DMS153 (cell line): ENCODE results near the gene ITGB5.
"Not testable (repeated sequence)": the region's sequence is repeated elsewhere in the genome, so short reads cannot be mapped to it uniquely, and the experiment has no call there.

Source experiments
- DNase-seq: peaks from one replicate; lab custom pipeline; 2025; lab: John Stamatoyannopoulos, UW

ITGB5 gene

GRCh38 chr3:124836448-124836847 is 50.7 kb downstream of the ITGB5 start:
- no peak for DNase-seq

DNA sequence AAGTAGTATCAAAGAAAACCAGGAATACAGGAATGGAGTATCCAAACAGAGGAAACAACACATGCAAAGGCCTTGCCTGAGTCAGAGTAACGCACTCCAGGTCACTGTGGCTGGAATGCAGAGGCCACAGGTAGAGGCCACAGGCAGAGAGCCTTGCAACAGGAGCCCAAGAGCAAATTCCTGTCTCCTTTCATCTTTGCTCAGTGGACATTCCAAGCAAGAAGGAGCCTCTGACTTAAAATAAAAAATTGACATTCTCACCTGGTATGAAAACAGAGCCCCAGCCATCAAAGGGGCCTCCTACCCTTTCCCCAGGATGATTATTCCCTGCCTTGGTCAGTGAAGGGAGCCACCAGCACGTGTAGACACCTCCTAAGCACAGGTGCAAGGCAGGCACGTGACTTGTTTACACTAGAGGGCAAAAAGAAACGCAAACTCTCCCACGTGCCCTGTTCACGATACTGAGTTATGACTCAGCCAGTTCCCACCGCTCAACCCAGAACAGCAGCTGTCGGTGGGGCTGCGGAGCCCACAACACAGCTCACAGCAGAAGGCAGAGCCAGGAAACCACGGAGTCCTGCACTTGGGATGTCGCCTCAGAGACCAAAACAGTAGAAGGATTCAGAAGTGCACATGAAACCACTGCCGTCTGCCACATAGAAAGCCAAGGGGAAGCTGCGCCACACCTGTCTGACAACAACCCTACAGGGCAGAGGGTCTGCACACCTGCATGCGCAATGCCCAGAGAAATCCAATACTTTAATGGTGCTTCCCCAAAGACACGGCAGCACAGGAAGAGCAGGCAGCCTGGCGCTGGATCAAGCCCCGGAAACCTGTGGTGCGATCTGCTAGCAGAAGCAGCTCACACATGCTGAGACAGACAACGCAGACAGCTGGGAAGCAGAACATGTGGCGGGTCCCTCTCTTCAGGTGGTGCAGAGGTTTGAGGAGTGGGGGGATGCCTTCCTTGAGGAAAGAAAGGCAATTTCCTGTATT is 52.1 kb downstream of the ITGB5 start:
- DNase-seq, result peak; percentile 79

DNA sequence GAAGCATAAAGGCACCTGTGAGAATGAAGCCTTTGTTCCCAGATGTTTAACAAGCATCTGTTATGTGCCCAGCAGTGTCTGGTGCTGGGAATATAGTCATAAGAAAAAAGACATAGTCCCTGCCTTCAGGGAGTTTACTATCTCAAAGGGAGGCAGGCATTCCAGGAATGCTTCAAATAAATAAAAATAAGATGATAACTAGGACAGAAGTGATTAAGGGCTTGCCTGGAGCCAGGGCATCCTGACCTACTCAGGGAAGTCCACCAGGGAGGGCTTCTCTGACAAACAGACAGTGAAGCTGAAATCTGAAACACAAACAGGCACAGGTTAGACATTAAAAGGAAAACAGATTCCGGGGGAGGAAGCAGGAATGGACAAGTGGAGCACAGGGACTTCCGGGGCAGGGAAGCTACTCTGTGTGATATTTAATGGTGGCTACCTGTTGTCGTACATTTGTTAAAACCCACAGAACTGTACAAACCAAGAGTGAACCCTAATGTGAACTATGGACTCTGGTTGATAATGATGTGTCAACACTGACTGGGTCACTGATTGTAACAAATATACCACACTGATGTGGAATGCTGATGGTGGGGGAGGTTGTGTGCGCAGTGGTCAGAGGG is 53.3 kb downstream of the ITGB5 start:
- DNase-seq, result no peak

DNA sequence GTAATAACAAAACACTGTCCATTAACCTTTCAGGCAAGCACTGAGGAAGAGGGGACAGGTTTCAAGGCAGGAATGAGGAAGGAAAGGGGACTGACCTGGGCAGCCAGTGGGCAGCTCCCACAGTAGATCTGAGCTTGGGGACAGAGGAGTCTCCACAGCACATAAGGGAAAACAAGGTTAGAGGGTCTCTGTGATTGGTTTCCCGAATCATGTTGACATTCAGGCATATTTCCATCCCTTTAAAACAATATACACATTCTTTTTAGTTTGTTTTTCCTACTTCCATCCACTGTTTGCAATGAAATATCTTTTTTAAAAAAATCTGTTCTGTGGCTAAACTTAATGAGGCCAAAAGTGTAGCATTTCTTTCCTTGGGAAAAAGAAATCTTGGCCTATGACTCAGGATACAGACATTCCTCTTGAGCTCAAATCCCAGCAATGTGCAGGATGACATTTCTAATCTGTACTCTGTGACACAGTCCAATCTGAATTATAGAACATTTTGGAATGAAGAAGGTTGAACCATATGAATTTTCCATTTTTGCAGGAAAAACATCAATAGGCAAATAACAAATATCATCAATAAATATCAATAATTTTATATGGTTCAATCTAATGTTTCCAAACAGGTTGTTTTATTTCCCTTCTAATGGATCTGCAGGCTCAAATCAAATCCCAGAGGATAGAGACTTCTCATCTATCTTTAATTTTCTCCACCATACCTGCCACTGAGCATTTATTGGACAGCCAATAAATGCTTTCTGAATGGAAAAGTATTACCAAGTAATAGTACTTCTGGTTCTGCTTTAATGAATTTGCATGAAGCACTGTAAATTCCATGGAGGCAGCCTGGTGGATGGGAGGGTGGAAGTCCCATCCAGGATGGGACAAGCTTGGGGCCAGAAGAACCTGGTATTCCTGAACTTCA is 54.1 kb downstream of the ITGB5 start:
- DNase-seq, result no peak

GRCh38 chr3:124831628-124832199 is 55.5 kb downstream of the ITGB5 start:
- no peak for DNase-seq

DNA sequence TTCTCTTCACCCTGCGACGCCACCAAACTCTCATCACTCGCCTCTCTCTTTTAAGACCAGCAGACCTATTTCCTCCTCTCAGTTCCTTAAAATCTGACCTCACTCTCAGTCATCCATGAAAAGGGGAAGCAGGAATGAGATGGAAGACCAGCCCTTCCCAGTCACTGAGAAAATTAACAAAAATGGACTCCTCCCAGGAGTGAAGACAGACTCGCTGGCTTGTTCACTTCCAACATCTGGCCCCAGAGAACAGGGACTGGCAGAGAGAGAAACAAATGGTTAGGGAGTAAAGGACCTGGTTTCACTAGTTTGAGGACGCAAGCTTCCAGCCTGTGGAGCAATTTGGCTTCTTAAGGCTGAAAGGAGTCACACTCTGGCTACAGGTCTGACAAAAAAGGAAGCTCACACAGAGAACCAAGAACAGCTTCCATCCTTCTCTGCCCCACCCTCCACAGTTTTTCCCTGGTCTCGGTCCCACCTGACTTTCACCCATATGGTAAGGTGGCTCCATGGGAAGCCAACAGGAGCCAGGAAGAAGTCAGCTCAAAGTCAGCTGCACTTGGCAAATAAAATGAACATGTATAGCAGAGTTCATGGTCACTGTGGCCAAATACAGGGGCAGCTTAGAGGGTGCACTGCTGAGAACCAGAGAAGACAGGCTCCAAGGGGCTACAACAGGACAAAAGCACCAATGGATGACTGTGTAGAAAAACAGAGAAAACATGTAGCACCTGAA is 57.2 kb downstream of the ITGB5 start:
- no peak for DNase-seq

DNA sequence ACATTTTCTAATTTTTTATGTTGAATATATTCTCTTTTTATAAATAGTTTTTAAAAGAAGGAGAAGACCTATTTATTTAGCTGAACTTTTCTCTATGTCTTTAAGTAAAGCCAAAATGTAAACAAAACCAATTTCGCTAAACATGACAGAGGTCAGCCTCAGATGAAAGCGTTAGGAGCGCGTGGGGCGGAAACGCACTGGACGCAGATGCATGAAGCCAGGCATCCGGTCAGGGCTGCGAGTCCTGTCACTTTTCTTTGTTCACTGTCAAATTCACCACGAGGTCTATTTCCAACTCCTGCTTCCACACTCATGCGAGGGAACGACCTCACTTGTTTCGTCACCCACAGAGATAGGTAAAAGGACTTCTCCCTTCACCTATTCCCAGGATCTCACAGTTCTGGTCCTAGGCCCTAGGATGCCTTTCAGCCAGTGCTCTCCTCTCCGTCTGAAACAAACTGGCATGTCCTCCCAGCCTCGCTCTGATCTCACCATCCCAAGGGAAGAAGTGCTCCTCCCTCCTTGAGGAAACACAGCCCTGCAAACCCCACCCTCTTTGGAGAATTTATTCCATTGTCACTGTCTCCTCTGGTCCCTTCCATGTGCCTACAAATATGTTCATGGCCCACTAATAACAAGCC is 57.9 kb downstream of the ITGB5 start:
- no peak for DNase-seq

DNA sequence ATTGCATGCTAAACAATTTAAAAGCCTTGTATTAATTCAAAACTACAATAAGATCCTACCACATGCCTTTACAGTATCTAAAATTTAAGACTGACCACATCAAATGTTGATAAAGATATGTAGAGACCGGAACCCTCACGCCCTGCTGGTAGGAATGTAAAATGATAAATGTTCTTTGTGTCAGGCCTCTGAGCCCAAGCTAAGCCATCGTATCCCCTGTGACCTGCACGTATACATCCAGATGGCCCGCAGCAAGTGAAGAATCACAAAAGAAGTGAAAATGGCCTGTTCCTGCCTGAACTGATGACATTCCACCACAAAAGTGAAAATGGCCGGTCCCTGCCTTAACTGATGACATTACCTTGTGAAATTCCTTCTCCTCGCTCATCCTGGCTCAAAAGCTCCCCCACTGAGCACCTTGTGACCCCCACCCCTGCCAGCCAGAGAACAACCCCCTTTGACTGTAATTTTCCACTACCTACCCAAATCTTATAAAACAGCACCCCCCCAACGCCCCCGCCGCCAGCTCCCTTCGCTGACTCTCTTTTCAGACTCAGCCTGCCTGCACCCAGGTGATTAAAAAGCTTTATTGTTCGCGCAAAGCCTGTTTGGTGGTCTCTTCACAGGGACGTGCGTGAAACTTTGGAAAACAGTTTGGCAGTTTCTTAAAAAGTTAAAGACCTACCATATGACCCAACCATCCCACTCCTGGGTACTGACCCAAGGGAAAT is 59.5 kb downstream of the ITGB5 start:
- DNase-seq, result not testable (repeated sequence)

DNA sequence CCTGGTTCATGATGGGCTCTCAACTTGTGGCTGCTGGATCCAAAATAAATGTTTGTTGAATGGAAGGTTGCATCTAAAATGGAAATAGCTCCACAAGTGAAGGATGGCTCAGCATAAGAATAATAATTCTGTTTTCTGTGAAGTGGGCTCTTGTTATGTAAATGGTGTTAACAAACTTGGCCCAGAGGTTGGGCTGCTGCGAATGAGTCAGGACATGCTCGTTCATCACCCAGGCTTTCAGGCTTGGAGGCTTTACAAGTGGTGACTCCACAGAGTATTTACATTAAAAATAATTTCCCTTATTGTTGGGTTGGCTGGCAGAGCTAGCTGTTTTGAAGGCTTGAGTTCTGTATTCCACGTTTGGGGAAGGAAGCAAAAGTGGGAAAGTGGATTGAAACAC is 60.5 kb downstream of the ITGB5 start:
- no peak for DNase-seq

- DNase-seq, result no peak
Observed at GRCh38 chr3:124824286-124824915, 62.8 kb downstream of the ITGB5 start.

GRCh38 chr3:124823648-124824047 is 63.5 kb downstream of the ITGB5 start:
- no peak for DNase-seq

DNA sequence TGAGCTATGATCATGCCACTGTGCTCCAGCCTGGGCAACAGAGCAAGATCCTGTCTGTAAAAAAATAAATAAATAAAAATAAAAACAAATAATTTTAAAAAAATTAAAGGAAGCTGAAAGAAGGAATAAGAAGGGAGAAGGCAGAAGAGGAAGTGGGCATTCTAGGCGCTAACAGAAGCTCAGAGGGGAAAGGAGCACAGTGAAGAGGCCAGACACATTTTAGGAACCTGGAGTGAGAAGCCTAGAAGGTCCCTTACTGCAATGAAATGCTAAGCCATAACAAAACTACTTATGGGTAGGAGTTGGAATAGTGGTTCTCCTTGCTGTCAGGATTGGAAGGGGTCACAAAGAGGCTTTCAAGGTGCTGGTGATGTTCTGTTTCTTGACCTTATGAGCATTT is 64.0 kb downstream of the ITGB5 start:
- DNase-seq, result no peak

- DNase-seq, result no peak
Observed at GRCh38 chr3:124821356-124821755, 65.8 kb downstream of the ITGB5 start.

- DNase-seq, result no peak
Observed at GRCh38 chr3:124818398-124819091, 68.6 kb downstream of the ITGB5 start.

GRCh38 chr3:124817079-124817478 is 70.1 kb downstream of the ITGB5 start:
- no peak for DNase-seq

GRCh38 chr3:124816206-124816605 is 71.0 kb downstream of the ITGB5 start:
- no peak for DNase-seq

GRCh38 chr3:124815781-124816180 is 71.4 kb downstream of the ITGB5 start:
- DNase-seq, result no peak

GRCh38 chr3:124814620-124815421 is 72.3 kb downstream of the ITGB5 start:
- DNase-seq, result no peak
